AG04449 (cell line): ENCODE measurements around the gene IQCK.

Source experiments
- CTCF ChIA-PET: fragments of 350-600 bp; formaldehyde crosslinking; extraction: SDS; loops from one replicate; lab custom pipeline; 2021; ENCODE audit warnings: antibody characterized with exemption; lab: Yijun Ruan, JAX
- POLR2A ChIA-PET: fragments of 400-600, 350-600 bp; formaldehyde crosslinking; extraction: SDS; loops from one replicate; lab custom pipeline; 2020; ENCODE audit warnings: antibody characterized with exemption, inconsistent platforms; lab: Yijun Ruan, JAX
- DNase-seq: peaks from one replicate; pipeline ENCODE4 v3.0.0-alpha.2; 2010; ENCODE audit warnings: low read depth, low spot score
- H3K4me3 ChIP-seq: 2 replicates; pipeline ENCODE4 v1.5.1; 2011; ENCODE audit warnings: low read depth, mild to moderate bottlenecking, control low read depth, low read length
- CTCF ChIP-seq: IDR thresholded peaks from one replicate; pipeline ENCODE4 v1.5.1; 2011; ENCODE audit warnings: mild to moderate bottlenecking, moderate library complexity, low read length, control low read depth, inconsistent platforms; ENCODE audit not compliant: insufficient read depth; ENCODE audit errors: missing control alignments

The IQCK gene

GRCh38 chr16:19703172-19703889, 14.7 kb upstream of the IQCK start:
- CTCF ChIA-PET: interaction anchor here (0.7 to 1.5 kb wide), 5 partner anchors 7 to 188 kb away, joined by 3 read pairs; no protein-coding TSS in a partner anchor
- POLR2A ChIA-PET: interaction anchor here (0.8 kb wide), 1 partner anchor 22 kb away, joined by 4 read pairs; no protein-coding TSS in a partner anchor
- no peak for DNase-seq
- H3K4me3 ChIP-seq: no peak overlapping the region
- no peak for TF ChIP-seq CTCF

DNA sequence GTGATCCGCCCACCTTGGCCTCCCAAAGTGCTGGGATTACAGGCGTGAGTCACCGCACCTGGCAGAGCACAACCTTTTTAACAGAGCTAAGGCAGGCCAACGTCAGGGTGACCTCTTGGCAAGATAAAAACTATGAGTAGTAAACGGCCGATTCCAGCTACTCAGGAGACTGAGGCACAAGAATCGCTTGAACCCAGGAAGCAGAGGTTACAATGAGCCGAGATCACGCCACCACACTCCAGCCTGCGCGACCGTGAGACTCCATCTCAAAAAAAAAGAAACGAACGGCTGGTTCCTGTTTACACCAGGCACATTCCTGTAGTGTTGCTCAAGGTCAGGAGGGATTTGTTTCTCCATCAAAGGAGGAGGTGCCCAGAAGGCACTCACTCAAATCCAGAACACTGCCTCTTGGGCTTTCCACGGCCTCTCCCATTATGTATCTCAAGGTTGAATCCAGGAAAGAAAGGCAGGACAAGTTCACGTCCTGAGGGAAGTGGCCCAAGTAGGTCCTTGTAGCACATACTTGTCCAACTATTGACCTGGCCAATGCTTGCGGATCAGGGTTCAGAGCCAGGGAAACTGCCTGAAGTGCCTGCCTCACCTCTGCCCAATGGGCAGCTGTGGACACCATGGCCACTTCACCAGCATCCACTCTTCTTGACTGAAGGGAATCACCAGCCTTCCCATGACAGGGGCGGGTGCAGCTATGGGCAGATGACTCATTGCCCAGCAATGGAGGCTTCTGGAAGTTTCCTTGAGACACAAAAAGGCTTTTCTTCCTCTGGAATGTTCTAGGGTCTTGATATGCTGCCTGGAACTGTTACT, 13.5 kb upstream of the IQCK start:
- ChIA-PET POLR2A (no interaction called here), CTCF (interaction anchor here (0.7 to 1.5 kb wide), 5 partner anchors 8 to 187 kb away, joined by 3 read pairs; no protein-coding TSS in a partner anchor)
- no peak for TF ChIP-seq CTCF
- no peak for DNase-seq
- no peak overlapping the region for H3K4me3 ChIP-seq

GRCh38 chr16:19705146-19705501, 12.9 kb upstream of the IQCK start:
- no peak for DNase-seq
- ChIA-PET CTCF (interaction anchor here (1.2 kb wide), 1 partner anchor 9 kb away, joined by 3 read pairs; no protein-coding TSS in a partner anchor), POLR2A (no interaction called here)
- no peak for TF ChIP-seq CTCF
- H3K4me3 ChIP-seq: no peak overlapping the region

DNA sequence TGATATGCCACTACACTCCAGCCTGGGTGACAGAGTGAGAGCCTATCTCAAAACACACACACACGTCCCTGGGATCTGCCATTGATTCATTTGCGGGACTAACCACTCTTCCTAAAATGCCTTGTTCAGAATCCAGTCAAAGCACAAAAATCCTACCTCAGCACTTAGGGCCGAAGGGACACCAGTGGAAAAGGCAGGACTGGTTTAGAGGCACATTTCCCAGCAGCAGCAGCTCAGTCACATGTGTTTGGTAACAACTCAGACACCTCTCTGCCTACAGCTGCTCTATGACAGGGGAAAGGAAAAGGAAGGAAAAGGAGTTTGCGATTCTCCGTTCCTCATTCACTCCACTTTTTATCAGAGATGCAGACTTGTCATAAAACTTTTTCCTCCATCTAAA, 12.2 kb upstream of the IQCK start:
- ChIA-PET CTCF (interaction anchor here (1.2 kb wide), 1 partner anchor 10 kb away, joined by 3 read pairs; no protein-coding TSS in a partner anchor), POLR2A (interaction anchor here (0.6 kb wide), 1 partner anchor 122 kb away, joined by 4 read pairs; no protein-coding TSS in a partner anchor)

DNA sequence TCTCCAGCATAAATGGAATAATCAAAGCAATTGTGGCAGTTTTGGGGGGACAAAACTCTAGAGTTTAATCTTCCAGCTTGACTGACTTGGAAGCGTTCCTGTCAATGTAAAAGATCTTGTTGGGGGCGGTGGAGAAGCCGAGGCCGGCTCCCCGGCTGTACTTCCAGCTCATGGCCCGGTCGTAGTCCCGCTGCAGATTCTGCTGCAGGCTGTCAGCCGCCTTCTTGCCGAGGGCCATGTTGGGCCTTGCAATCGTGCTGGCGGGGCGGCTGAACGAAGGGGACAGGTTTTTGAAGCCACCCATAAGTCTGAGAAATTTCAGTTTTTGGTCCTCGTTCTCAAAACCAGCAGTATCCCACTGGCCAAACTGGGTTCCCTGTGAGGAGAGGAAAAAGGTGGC, 11.2 kb upstream of the IQCK start:
- no peak overlapping the region for H3K4me3 ChIP-seq
- DNase-seq: no peak
- CTCF ChIA-PET: no interaction called here
- POLR2A ChIA-PET: no interaction called here
- no peak for TF ChIP-seq CTCF

More for the DNA sequence above, 12.2 kb upstream of the IQCK start:
- no peak for TF ChIP-seq CTCF
- no peak overlapping the region for H3K4me3 ChIP-seq
- no peak for DNase-seq
